Stimulated activated CD4-positive, alpha-beta T cell treated with anti-CD3 and anti-CD28 coated beads, TNF-alpha, amount 100 ng/mL, for 24 hours (primary cell): ENCODE measurements around the gene EOGT.
A peak's percentile ranks its signal among the peaks of the same experiment; 100 is the strongest.

ENCODE experiments used
- DNase-seq, 3 experiments: peaks; one replicate each; pipeline ENCODE4 v3.0.0-alpha.2; 2020; ENCODE audit warnings: low read depth in 3 of 3

The EOGT gene

DNA sequence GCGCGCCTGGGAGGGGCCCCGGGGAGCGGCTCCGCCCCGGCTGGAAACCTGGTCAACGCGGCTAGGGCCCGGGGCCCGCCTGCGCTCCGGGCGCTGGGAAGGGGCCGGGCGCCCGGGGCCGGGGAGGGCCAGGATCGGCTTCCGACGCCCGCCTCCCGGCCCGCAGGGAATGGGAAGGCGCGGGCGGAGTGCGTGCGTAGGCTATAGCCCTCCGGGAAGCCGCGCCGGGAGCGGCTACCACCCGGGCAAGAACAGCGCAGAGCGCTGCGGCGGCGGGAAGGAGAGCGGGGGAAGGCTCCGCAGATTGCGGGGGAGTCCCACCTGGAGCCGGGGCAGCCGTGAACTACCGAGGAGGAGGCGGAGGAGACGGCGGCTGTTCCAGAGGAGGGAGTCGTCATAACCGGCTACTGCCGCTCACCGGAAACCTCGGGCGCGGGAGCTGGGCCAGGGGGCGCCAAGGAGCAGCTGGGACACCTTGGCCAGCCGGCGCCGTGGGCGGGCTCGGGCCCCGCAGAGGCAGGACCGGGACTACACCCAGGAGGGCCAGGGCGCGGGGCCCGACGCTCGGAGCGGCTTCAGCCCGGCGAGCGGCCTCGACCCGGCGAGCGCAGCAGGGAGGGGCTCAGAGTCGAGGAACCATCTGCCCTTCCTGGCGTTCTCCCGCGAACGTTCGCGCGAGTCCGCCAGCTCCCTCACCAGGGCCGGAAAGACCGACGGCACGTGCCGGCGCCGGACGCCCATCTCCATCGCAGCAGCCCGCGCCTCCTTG is at the start of gene EOGT:
Gene EOGT, minus strand, starts transcription at position 432 of the 769 bp plus-strand sequence. CDS start 3,838 bp downstream, outside the sequence.
- peak; percentile 53 to 83 (median 65) for DNase-seq

DNA sequence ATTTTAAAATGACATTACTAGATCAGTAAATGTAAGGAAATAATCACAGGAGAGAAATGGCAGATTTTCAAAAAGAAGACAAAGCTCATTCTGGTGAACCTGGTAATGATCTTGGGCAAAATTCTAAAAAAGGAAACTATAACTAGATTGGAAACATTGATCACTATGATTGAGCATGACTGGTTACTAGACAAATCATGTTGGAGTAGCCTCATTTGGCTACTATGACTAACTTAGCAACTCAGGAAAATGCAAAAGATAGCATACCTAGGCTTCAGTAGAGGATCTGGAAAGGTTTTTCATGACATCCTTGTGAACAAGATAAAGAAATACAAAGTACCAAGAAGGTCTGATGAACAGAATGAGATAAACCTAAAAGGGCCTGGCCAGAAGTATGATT is 46.2 kb upstream of the EOGT start:
- DNase-seq, result no peak

DNA sequence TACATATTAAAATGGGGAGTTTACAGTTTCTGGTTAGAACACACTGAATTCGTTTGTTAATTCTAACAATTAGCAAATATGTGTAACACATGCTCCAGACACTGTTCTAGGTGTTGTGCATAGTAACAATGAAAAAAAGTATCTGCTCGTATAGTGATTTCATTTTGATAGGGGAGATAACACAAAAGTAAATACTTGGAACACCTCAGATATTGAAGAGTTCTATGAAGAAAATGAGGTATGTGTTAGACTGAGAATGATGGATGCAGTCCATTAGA is 45.4 kb upstream of the EOGT start:
- DNase-seq, result no peak

DNA sequence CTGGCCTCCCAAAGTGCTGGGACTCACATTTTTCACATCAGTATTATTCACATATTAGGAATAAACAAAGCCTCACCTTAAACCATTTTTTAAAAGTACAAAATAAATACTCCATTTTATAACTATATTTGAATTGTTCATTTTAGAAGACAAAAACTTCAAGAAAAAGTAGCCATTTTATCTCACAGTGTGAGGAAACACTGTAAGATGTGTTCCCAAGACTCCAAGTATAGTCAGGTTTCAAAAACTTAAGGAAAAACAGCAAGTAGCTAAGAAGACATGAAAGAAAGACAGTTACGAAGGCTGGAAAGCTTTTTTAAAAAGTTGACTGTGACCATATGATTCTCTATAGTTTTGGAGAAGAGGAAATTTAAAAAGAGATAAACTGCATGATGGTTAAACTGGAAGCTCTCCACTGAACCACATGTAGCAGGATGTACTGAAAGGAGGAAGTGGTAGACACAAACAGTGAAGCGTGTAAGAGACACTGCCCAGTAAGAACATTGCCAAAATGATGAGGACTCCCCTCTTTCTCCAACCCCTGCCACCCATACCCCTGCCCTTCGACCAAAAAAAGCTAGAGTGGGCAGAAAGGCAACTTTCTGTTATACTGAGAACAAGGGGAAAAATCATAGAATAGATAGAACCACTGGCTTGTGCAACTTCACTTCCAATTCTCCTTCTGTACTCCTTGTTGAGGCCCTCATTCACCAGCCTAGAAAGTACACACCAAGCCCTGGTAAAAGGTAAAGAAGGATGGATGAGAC is 44.9 kb upstream of the EOGT start:
- DNase-seq, result no peak

DNA sequence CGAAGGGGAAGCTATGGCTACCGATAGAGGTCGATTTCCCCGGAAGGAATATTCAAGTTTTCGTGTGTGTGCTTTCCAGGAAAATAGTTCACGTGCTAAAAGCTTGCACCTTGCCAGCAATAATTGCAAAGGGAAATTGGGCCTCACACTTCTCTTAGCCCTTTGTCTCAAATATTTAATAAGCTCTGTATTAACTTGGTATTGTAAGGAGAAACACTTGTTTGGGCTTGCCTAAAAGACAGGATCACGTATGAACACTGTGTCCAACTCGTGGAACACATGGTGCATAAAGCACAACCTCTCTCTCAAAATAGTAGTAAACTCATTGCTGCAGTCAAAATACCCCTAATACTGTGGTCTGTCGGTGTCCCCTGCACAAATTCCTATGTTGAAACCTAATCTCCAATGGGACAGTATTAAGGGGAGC is 39.0 kb upstream of the EOGT start:
- DNase-seq, result no peak

DNA sequence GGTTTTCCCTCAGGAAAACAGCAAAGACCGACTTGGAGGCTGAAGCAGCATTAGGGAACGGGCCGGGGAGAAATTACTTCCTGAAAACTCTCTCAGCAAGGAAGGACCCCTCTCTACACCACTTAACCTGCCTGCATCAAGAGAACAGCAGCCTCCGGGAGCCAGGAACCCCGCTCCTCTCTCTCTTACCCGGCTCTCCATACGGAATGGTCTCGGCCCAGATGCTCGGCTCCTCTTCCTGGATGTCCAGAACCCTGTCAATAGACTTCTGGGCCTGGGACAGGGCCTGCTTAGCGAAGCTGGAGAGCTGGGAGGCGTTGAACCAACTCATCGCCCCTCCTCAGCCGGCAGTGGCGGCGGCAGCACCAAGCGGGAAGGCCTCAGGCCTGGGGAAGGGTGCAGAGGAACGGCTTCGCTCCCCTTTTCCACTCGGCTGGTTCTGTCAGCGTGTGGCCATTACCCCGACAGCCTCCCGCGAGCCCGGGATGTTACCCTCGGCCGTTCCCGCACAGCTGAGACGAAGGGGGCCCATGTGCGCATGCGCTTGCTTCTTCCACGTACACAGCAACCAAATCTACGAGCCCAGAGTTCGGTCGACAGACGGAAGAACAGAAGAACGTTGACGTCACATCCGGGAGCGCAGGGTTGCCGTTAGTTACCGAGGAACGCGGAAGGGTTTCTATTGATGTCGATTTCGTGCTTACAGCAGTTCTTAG is 38.4 kb upstream of the EOGT start, which contains the start of gene TMF1:
Gene TMF1, minus strand, starts transcription at position 578 of the 716 bp plus-strand sequence. Its CDS starts 247 bp downstream, at position 331.
- peak; percentile 95 to 97 (median 96) for DNase-seq

DNA sequence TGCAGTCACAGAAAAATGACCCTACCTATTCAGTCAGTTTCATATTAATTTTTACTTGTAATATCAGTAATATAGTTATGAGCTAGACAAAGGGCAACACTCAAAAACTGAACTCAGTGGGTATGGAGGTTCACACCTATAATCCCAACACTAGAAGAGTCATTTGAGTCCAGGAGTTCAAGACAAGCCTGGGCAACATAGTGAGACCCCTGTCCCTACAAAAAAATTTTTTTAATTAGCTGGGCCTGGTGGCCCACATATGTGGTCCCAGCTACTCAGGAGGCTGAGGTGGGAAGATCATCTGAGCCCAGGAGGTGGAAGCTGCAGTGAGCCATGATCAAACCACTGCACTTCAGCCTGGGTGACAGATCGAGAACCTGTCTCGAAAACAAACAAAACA is 35.5 kb upstream of the EOGT start:
- no peak for DNase-seq

DNA sequence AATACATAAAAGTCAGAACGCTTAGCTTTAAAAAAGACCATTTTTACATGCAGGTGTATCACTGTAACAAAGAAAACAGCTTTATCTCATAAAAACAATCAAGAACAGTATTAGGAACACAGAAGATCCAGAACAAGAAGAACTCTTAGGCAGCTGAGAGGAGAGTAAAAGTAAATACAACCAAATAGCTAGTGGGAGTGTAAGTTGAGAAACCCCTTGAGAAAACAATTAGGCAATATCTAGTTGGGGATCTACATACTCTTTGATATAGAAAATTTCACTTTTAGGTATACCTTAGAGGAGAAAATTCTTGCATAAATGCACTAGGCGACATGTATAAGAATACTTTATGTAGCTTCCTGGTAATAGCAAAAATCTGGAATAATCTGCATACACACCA is 31.1 kb upstream of the EOGT start:
- DNase-seq, result no peak

DNA sequence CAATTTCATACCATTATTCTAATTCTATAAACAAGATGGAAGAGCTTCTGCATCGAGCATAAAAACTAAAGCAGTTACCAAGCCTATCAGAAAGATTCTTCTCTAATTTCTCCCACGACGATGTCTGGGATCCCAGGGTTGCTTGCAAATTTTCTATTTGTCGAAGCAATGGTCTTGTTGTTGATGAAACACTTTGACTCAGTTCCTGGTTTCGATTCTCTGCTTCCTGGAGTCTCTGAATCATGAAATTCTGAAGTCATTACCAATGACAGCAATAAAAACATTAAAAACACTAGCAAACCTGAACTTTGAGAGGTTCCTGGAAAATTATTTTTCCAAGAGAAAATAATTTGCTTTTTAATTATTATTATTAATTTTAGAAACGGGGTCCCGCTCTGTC is 20.0 kb upstream of the EOGT start:
- no peak for DNase-seq

DNA sequence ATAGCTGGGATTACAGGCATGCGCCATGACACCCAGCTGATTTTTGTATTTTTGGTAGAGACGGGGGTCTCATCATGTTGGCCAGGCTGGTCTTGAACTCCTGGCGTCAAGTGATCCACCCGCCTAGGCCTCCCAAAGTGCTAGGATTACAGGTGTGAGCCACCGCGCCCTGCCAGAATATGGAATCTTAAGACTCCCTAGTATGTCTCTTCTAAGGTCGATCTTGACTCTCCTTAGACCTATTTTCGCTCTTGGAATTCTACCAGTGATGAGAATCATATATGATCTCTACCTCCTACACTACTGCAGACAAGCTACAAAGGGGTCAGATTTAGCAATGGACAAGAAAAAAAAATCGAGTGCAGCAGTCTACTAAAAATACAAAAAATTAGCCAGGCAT is 19.3 kb upstream of the EOGT start:
- no peak for DNase-seq

DNA sequence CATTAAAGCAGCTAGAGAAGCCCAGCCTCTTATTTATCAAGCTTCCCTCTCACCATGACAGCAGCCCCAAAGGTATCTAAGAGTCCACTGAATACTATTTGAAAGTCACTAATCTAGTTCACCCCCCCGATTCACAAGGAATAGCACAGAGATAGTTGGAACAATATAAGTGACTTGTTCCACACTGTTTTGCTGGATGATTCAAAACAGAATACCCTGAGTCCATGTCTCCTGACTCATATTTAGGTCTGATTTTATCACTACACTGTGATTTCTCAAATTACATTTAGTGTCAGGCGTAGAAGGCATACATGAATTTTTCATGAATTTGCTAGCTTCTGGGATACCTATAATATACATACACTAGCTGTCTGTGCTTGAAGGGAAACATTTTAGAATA is 18.7 kb upstream of the EOGT start:
- DNase-seq, result no peak

DNA sequence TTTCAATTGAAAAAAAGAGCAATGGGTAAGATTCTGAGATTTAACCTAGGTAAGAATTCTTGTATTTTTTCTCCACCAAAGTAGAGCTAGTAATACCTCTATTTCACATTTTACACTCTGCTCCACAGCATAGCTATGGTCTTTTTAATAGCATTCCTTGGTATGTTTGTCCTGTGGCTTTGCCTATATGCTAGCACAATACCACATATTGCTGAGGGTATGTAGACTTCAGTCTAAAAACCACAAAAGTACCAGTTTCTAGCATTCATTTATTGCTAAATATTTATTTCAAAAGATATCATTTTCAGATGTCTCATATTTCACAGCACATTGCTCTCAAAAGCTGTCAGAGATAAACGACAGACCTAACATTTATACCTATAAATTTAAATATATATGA is 18.2 kb upstream of the EOGT start:
- no peak for DNase-seq

DNA sequence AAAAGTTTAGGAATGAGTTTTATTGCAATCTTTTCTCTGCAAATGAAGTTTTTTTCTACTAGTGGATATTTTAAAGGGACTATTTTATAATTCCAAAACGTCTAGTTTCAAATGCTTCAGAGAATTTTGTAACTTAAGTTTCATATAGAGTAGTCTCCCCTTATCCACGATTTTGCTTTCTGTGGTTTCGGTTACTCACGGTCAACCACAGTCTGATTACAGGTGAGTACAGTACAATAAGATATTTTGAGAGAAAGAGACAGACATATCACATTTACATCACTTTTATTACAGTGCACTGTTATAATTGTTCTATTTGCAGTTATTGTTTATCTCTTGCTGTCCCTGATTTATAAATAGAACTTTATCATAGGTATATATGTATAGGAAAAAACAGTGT is 7.4 kb upstream of the EOGT start:
- DNase-seq, result no peak

DNA sequence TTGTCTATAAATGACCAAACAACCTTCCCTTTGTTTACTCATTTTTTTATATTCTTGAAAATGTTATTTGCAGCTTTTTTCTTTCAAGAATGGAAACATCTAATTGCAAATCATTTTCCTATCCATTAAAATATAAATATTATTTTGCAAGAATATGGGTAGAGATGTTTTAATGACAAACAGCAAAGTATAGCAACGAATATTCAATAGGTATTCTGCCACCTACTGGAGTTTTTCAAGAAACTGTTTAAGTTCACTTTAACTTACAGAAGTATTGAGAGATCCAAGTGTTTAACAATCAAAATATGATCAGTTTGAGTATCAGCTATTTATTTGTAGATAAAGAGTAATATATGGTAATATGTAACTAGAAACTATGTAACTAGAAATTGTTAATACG is 6.9 kb upstream of the EOGT start:
- DNase-seq, result no peak

DNA sequence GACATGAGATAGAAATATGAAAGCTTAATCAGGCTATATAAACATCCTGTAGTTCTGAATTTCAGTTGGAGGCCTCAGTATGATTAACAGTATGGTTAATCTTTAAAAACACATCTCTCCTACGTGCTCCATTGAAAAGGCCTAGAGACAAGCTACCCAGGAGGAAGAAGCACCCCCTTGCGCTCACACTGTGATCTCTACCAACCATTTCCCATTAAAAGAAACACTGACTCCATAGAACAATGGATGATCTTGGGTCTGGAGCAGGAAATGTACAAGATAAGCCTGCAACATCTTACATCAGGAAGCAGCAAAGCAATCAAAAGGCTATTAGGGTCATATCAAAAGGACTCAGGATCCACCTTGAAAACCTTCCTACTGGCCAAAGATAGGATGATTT is 3.4 kb upstream of the EOGT start:
- DNase-seq, result no peak

DNA sequence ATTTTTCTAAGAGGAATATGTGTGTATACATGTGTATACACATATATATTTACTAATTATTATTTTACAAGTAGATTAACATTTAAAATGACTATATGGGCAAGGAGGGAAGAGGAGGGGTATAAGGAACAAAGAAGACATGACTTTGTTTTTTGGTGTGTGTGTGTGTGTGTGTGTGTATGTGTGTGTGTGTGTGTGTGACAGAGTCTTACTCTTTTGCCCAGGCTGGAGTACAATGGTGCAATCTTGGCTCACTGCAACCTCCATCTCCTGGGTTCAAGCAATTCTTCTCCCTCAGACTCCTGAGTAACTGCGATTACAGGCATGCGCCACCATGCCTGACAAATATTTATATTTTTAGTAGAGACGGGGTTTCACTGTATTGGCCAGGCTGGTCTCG is 2.6 kb upstream of the EOGT start:
- no peak for DNase-seq

DNA sequence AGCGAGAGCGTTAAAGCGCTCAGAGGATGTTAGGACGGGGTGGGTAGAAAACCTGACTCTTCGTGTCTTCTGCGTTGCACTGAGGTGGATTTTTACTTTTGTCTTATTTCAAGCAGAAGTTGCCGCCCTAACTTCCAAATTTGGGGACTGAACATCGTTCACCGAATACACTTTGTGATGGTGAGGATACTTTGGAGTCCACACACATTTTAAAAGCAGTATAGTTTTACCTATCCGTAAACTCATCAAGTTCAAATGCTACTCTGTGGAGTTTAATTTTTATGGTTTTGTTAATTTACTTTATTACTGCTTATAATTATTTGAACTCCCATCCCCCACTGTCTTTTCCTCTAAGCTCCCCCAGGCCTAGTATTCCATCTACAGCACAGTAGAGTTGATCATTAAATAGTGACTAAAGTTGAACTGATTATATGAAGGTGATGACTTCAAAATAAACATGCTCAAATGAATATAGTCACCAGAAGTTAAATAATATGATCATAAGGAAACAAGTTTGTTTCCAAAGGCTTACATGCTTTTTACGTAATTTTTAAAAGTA is 617 bp upstream of the EOGT start:
- DNase-seq, result no peak

DNA sequence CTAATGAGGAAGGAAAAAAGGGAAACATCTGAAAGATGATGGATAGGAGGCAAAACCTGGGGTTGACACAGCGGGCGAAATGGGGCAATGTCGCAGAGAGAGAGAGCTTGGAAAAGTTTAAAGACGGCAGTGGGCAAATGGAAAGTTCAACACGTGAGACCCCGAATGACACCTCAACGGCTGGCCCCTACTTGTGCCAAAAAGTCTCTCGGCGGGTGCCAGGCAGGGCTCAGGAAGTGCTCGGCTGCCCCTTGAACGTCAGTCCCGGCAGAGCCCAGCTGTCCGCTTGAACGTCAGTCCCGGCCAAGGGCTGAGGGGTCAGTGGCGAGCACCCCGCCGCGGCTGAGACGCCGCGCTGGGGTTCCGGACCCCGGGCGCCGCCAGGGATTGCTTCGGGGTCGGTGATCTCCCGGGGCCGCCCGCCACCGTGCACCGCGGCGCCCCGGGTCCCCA is 658 bp downstream of the EOGT start:
- DNase-seq, result peak in 1 of 3 experiments; percentile 14

DNA sequence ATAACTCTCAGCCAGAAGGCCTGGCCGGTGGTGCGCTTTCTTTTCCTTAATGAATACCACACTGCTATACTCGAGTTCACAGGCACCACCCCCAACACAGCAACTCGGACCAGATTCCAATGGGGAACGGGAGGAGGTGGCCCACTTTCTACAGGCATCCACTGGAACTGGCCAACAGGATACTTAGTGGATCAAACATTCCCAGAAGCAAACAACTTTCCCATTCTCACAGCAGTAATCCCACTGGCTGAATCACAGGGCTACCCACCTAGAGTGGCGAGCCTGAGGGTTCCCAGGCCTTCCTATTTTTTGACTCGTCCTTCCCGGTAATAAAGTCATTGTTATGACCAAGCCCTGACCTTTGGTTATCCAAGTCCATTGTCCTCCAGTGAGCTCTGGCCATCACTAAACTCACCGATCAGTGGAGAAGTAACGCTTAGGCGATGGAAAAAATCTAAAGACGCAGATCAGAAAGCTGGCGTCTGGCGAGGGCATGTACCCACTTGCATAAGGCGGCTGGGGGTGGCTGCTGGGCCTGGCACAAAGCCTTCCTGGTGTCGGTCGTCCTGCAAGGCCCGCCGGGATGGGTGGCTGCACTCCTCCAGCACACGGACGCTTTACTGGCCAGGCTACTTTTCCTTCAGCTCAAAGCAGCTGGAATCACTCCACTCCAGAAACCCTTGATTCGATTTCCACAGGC is 1.2 kb downstream of the EOGT start:
- no peak for DNase-seq

DNA sequence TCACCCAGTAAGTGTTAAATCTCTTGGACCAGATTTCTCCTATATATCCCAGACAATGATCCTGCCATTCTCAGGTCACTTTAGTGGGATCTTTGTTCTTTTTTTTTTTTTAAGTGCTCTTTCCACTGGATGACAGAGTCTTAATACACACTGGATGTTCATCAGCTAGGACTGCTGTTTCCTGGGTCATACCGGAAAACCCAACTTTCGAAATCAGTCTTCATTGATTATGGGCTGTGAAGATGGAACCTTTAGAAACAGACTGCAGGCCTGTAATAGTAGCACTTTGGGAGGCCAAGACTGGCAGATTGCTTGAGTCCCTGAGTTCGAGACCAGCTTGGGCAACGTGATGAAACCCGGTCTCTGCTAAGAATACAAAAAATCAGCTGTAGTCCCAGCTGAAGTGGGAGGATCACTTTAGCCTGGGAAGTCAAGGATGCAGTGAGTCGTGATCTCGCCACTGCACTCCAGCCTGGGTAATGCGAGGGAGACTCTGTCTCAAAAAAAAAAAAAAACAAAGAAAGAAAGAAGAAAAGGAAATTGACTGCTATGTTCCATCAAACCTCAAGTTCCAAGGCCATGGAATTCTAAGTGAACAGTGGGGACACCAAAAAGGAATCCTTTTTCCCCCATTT is 2.3 kb downstream of the EOGT start:
- no peak for DNase-seq
